ENCODE data around the gene SAMM50.

SAMM50 gene

DNA sequence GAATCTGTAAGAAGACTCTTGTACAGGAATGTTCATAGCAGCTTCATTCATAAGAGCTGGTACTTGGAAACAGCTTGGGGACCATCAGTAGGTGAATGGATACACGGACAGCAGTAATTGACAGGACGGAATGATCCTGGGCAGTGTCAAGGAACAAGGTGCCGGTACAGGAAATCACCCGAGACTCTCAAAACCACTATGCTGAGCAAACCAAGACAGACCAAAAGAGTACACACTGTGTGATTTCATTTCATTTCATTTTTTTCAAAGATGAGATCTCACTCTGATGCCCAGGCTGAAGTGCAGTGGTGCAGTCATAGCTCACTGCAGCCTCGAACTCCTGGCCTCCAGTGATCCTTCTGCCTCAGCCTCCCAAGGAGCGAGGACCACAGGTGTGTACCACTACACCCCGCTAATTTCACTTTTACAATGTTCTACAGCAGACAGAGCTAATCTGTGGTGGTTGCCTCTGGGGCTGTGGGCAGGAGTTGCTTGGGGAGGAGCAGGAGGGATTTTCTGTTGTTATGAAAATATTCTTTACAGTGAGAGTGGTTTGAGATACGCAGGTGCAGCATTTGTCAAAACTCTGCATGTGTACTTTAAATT, 84.4 kb downstream of the SAMM50 start:
- Histone ChIP-seq H3K27me3 (replicated peaks in 2 of 5; ENCODE audit: control insufficient read depth in 4 of 5, insufficient read depth in 5 of 5, low read length in 4 of 5) (no peaks in the 10 kb centered on the region), H3K4me3 (ENCODE audit: control insufficient read depth in 1 of 7, extremely low read depth in 1 of 7, insufficient read depth in 4 of 7, low read depth in 2 of 7, low read length in 6 of 7) (no peak overlapping the region), H3K36me3 (ENCODE audit: control insufficient read depth in 4 of 4, insufficient read depth in 4 of 4, low read length in 3 of 4) (peaks cover 0 to 6% (median 0%) of the 10 kb centered on the region in 4 experiments), H3K27ac (ENCODE audit: insufficient read depth in 1 of 2, low read depth in 1 of 2, low read length in 2 of 2, poor library complexity in 1 of 2, severe bottlenecking in 2 of 2) (no peak overlapping the region), H3K9me3 (ENCODE audit: control extremely low read depth in 1 of 5, control insufficient read depth in 4 of 5, insufficient read depth in 2 of 5, low read depth in 1 of 5, low read length in 4 of 5) (no peaks in the 10 kb centered on the region), H3K4me1 (ENCODE audit: control extremely low read depth in 1 of 4, control insufficient read depth in 4 of 4, insufficient read depth in 4 of 4, low read length in 3 of 4) (peaks cover 0 to 4% (median under 1%) of the 10 kb centered on the region in 4 experiments)
- WGBS (ENCODE audit: insufficient coverage) = 89% methylated on average over 5 of the region's 8 CpGs
- CTCF ChIA-PET = interaction anchor here (0.6 to 1.8 kb wide), 8 partner anchors 9 to 46 kb away, joined by 3 to 6 read pairs (median 4); no protein-coding TSS in a partner anchor
- POLR2A ChIA-PET = interaction anchor here (0.6 to 0.9 kb wide), 2 partner anchors 30 to 643 kb away, joined by 3 read pairs; no protein-coding TSS in a partner anchor
- no peak for DNase-seq

DNA sequence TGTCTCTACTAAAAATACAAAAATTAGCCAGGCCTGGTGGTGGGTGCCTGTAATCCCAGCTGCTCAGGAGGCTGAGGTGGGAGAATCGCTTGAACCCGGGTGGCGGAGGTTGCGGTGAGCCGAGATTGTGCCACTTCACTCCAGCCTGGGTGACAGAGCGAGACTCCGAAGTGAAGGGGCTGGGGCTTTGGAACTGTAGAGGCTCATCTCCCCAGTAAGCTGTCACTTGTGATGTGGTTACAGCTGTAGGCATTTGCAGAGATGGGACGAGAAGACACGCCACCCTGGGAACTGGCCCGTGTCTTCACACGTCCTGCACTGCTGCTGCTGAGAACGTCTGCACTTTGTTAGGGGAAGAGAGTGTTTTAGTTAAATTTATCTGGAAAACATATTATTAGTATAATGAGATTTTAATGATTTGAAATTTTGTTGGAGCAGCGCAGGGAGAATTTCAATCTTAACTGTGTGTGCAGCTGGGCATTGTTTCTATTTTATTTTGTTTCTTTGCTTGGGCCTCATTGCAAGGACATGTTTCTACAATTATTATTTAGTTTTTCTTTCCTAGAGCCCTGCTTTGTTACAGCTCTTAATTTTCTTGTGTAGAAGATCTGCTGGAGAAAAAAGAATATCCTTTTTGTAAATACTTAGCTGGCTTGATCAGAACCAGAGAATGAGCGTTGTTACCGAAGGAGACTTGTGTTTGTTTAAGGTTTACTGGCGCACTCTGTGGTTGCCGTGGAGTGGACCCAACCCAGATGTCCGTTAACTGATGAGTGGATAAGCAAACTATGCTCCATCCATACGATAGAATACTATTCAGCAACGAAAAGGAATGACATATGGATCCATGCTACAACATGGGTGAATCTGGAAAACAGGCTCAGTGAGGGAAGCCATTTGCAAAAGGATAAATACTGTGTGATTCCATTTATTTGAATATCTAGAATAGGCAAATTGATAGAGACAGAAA, 87.3 kb downstream of the SAMM50 start:
- DNase-seq = no peak
- POLR2A ChIA-PET = no interaction called here
- H3K4me1 ChIP-seq (ENCODE audit: control extremely low read depth in 1 of 4, control insufficient read depth in 4 of 4, insufficient read depth in 4 of 4, low read length in 3 of 4) = peaks cover 0 to 18% (median 8%) of the 10 kb centered on the region in 4 experiments

DNA sequence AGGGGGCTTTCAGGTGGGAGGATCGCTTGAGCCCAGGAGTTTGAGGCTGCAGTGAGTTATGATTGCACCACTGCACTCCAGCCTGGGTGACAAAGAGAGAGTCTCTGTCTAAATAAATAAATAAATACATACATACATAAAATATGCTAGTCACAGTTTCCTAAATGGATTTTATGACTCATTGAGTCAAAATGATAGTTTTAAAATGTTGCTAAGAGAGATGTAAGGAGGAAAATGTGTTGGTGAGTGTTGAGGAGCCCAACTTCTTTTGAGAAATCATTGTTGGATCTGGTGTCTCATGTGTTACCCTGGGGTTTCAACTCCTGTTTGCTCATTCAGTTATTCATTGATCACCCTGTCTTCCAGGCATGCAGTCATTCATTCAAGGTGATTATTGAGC, 89.9 kb downstream of the SAMM50 start:
- no peaks in the 10 kb centered on the region for H3K9me3 ChIP-seq (ENCODE audit: control extremely low read depth in 1 of 5, control insufficient read depth in 4 of 5, insufficient read depth in 2 of 5, low read depth in 1 of 5, low read length in 4 of 5)
- H3K4me3 ChIP-seq (ENCODE audit: control insufficient read depth in 1 of 7, extremely low read depth in 1 of 7, insufficient read depth in 4 of 7, low read depth in 2 of 7, low read length in 6 of 7) = no peak overlapping the region
- H3K36me3 ChIP-seq (ENCODE audit: control insufficient read depth in 4 of 4, insufficient read depth in 4 of 4, low read length in 3 of 4) = peaks cover 5 to 9% (median 5%) of the 10 kb centered on the region in 4 experiments
- CTCF ChIA-PET = interaction anchor here (1.0 kb wide), 1 partner anchor 36 kb away, joined by 4 read pairs; no protein-coding TSS in a partner anchor
- WGBS (ENCODE audit: insufficient coverage) = no CpG with 5 or more reads among the region's 1 CpG
- no peak overlapping the region for H3K27ac ChIP-seq (ENCODE audit: insufficient read depth in 1 of 2, low read depth in 1 of 2, low read length in 2 of 2, poor library complexity in 1 of 2, severe bottlenecking in 2 of 2)
- DNase-seq = no peak
- POLR2A ChIA-PET = no interaction called here
- no peaks in the 10 kb centered on the region for H3K27me3 ChIP-seq (replicated peaks in 2 of 5; ENCODE audit: control insufficient read depth in 4 of 5, insufficient read depth in 5 of 5, low read length in 4 of 5)
- peaks cover 0 to 37% (median 26%) of the 10 kb centered on the region in 4 experiments for H3K4me1 ChIP-seq (ENCODE audit: control extremely low read depth in 1 of 4, control insufficient read depth in 4 of 4, insufficient read depth in 4 of 4, low read length in 3 of 4)

More for the DNA sequence above, 87.3 kb downstream of the SAMM50 start:
- Histone ChIP-seq H3K4me3 (ENCODE audit: control insufficient read depth in 1 of 7, extremely low read depth in 1 of 7, insufficient read depth in 4 of 7, low read depth in 2 of 7, low read length in 6 of 7) (no peak overlapping the region), H3K9me3 (ENCODE audit: control extremely low read depth in 1 of 5, control insufficient read depth in 4 of 5, insufficient read depth in 2 of 5, low read depth in 1 of 5, low read length in 4 of 5) (no peaks in the 10 kb centered on the region), H3K36me3 (ENCODE audit: control insufficient read depth in 4 of 4, insufficient read depth in 4 of 4, low read length in 3 of 4) (peaks cover 5 to 9% (median 7%) of the 10 kb centered on the region in 4 experiments), H3K27me3 (replicated peaks in 2 of 5; ENCODE audit: control insufficient read depth in 4 of 5, insufficient read depth in 5 of 5, low read length in 4 of 5) (no peaks in the 10 kb centered on the region), H3K27ac (ENCODE audit: insufficient read depth in 1 of 2, low read depth in 1 of 2, low read length in 2 of 2, poor library complexity in 1 of 2, severe bottlenecking in 2 of 2) (peak overlapping the region in 1 of 2 experiments; percentile 32)
- 96% methylated on average over 15 of the region's 20 CpGs for WGBS (ENCODE audit: insufficient coverage)
- CTCF ChIA-PET = no interaction called here

Data from common myeloid progenitor, CD34-positive (primary cell).